HCT116 (cell line): Measurements from ENCODE around the gene JAK3. TPM values are rescaled to one million over a fixed set of nuclear protein-coding genes. Genes with fewer than 3 reads are reported as not detected.

ENCODE experiments used
- ATAC-seq: fragments of 200-7000 bp; cut with Tn5 transposase; 2 replicates; pipeline ENCODE4 v1.9.1; 2020; ENCODE audit warnings: mild to moderate bottlenecking, moderate library complexity
- BruUV-seq: library from RNA; stranded (reverse); fragments of 400-500 nt; replicated peaks from 2 replicates; lab custom pipeline; 2021; lab: Mats Ljungman, UMichigan
- CTCF ChIA-PET: fragments of 300-600 bp; sonication (Branson Sonifier 250); formaldehyde crosslinking; loops from one replicate; lab custom pipeline; 2021; ENCODE audit warnings: antibody characterized with exemption; lab: Charles Lee
- POLR2A ChIA-PET: fragments of 300-600, 350-600 bp; sonication (Branson Sonifier 250); formaldehyde crosslinking; loops from one replicate; lab custom pipeline; 2021; ENCODE audit warnings: antibody characterized with exemption; lab: Charles Lee
- RAD21 ChIA-PET, 2 experiments: fragments of 300-600 bp; sonication (Branson Sonifier 250); formaldehyde crosslinking; loops; one replicate each; lab custom pipeline; 2023; ENCODE audit warnings: low total read pairs in 2 of 2; ENCODE audit not compliant: uncharacterized antibody in 2 of 2, unreplicated experiment in 2 of 2, low non-redundant PET in 1 of 2; lab: Charles Lee
- DNase-seq: peaks from one replicate; pipeline ENCODE4 v3.0.0-alpha.2; 2010; ENCODE audit warnings: low read depth, low spot score
- H2AFZ ChIP-seq: fragments of 200-600 bp; shearing (Covaris generic), sonication (generic); 2 replicates; pipeline ENCODE4 v1.6.1; 2017; ENCODE audit warnings: low read depth, mixed run types, mixed read lengths, antibody characterized with exemption, low read length; ENCODE audit not compliant: poor library complexity, severe bottlenecking
- H3K27ac ChIP-seq: 2 replicates; pipeline ENCODE4 v1.5.1; 2012; ENCODE audit warnings: low read depth, low read length
- H3K27me3 ChIP-seq: fragments of 200-600 bp; sonication (generic); 2 replicates; pipeline ENCODE4 v1.6.1; 2016; ENCODE audit warnings: mixed run types, low read length, mixed read lengths; ENCODE audit not compliant: insufficient read depth
- H3K36me3 ChIP-seq, 2 experiments: fragments of 200-500 bp in 1 of 2; fragments of 200-600 bp in 1 of 2; sonication (Bioruptor generic) in 1 of 2; sonication (generic) in 1 of 2; 2 replicates each; pipeline versions ENCODE4 v1.5.1 to v1.6.1; 2014 to 2016; ENCODE audit warnings: low read length in 2 of 2, inconsistent platforms in 1 of 2, mixed read lengths in 1 of 2, mixed run types in 1 of 2; ENCODE audit not compliant: insufficient read depth in 2 of 2, control insufficient read depth in 1 of 2
- H3K4me1 ChIP-seq, 2 experiments: fragments of 200-600 bp in 1 of 2; sonication (generic) in 1 of 2; 2 replicates each; pipeline versions ENCODE4 v1.5.1 to v1.6.1; 2012 to 2017; ENCODE audit warnings: low read length in 2 of 2, inconsistent platforms in 1 of 2, mild to moderate bottlenecking in 1 of 2, mixed read lengths in 1 of 2, mixed run types in 1 of 2, moderate library complexity in 1 of 2; ENCODE audit not compliant: insufficient read depth in 2 of 2, control insufficient read depth in 1 of 2
- H3K4me2 ChIP-seq: fragments of 200-600 bp; sonication (generic); 2 replicates; pipeline ENCODE4 v1.6.1; 2017; ENCODE audit warnings: mixed run types, low read length, mixed read lengths
- H3K4me3 ChIP-seq, 2 experiments: fragments of 200-600 bp in 1 of 2; sonication (generic) in 1 of 2; replicated peaks in 1 of 2; 2 replicates each; pipeline ENCODE4 v1.5.1; 2011 to 2016; ENCODE audit warnings: low read length in 2 of 2, control low read depth in 1 of 2, low read depth in 1 of 2, mild to moderate bottlenecking in 1 of 2, mixed read lengths in 1 of 2, mixed run types in 1 of 2
- H3K79me2 ChIP-seq: fragments of 200-600 bp; sonication (generic); 2 replicates; pipeline ENCODE4 v1.6.1; 2017; ENCODE audit warnings: mild to moderate bottlenecking, mixed run types, low read length, moderate library complexity, mixed read lengths; ENCODE audit not compliant: insufficient read depth
- H3K9ac ChIP-seq: fragments of 200-600 bp; sonication (generic); 2 replicates; pipeline ENCODE4 v1.6.1; 2016; ENCODE audit warnings: low read length, mixed read lengths
- H3K9me2 ChIP-seq: fragments of 200-600 bp; sonication (generic), shearing (Covaris generic); 2 replicates; pipeline ENCODE4 v1.6.1; 2017; ENCODE audit warnings: mixed run types, mild to moderate bottlenecking, moderate library complexity; ENCODE audit not compliant: insufficient read depth
- H3K9me3 ChIP-seq, 2 experiments: fragments of 200-500 bp in 1 of 2; fragments of 200-600 bp in 1 of 2; sonication (Bioruptor generic) in 1 of 2; sonication (generic) in 1 of 2; 2 replicates each; pipeline ENCODE4 v1.6.1; 2014 to 2017; ENCODE audit warnings: low read length in 2 of 2, mixed read lengths in 2 of 2, inconsistent platforms in 1 of 2, low read depth in 1 of 2, mild to moderate bottlenecking in 1 of 2, mixed run types in 1 of 2, moderate library complexity in 1 of 2; ENCODE audit not compliant: control insufficient read depth in 1 of 2, insufficient read depth in 1 of 2
- H4K20me1 ChIP-seq: fragments of 200-600 bp; sonication (generic), shearing (Covaris generic); 2 replicates; pipeline ENCODE4 v1.6.1; 2017; ENCODE audit warnings: mixed run types, mild to moderate bottlenecking, moderate library complexity; ENCODE audit not compliant: insufficient read depth
- CBX3 ChIP-seq: IDR thresholded peaks from 2 replicates; pipeline ENCODE4 v1.6.1; 2012; ENCODE audit warnings: low read depth
- CEBPB ChIP-seq: IDR thresholded peaks from 2 replicates; pipeline ENCODE4 v1.6.1; 2012; ENCODE audit warnings: low read depth
- EGR1 ChIP-seq: IDR thresholded peaks from 2 replicates; pipeline ENCODE4 v1.6.1; 2012; ENCODE audit warnings: low read depth
- ELF1 ChIP-seq: IDR thresholded peaks from 2 replicates; pipeline ENCODE4 v1.6.1; 2012; ENCODE audit warnings: low read depth, borderline replicate concordance
- EZH2 ChIP-seq: fragments of 200-600 bp; sonication (generic); IDR thresholded peaks from 2 replicates; pipeline ENCODE4 v1.6.1; 2017; ENCODE audit warnings: antibody characterized with exemption, mixed run types
- EZH2phosphoT487 ChIP-seq: fragments of 200-600 bp; IDR thresholded peaks from 2 replicates; pipeline ENCODE4 v1.6.1; 2018; ENCODE audit warnings: antibody characterized with exemption, borderline replicate concordance
- FOSL1 ChIP-seq: IDR thresholded peaks from 2 replicates; pipeline ENCODE4 v1.6.1; 2012; ENCODE audit warnings: low read depth
- POLR2A ChIP-seq: IDR thresholded peaks from 2 replicates; pipeline ENCODE4 v1.7.0; 2011; ENCODE audit warnings: borderline replicate concordance; ENCODE audit not compliant: insufficient read depth, insufficient read length; ENCODE audit errors: extremely low read depth
- POLR2AphosphoS5 ChIP-seq: IDR thresholded peaks from 2 replicates; pipeline ENCODE4 v1.6.1; 2011; ENCODE audit warnings: mild to moderate bottlenecking, low read depth, low read length, moderate library complexity
- RAD21 ChIP-seq: IDR thresholded peaks from 2 replicates; pipeline ENCODE4 v1.6.1; 2012; ENCODE audit warnings: low read depth, mild to moderate bottlenecking
- REST ChIP-seq: IDR thresholded peaks from 2 replicates; pipeline ENCODE4 v1.6.1; 2012; ENCODE audit warnings: low read depth
- SRF ChIP-seq: IDR thresholded peaks from 2 replicates; pipeline ENCODE4 v1.6.1; 2012; ENCODE audit warnings: low read depth
- TCF7L2 ChIP-seq: IDR thresholded peaks from 2 replicates; pipeline ENCODE4 v1.7.0; 2011; ENCODE audit warnings: borderline replicate concordance, inconsistent platforms; ENCODE audit not compliant: insufficient read depth, insufficient read length; ENCODE audit errors: extremely low read depth
- YY1 ChIP-seq: IDR thresholded peaks from 2 replicates; pipeline ENCODE4 v1.6.1; 2011; ENCODE audit warnings: low read length, low read depth, moderate library complexity, mild to moderate bottlenecking; ENCODE audit not compliant: insufficient replicate concordance; ENCODE audit errors: extremely low read depth
- intact Hi-C: fragments of 100-400 bp; cut with micrococcal nuclease; formaldehyde crosslinking; loops from 2 replicates; pipeline ENCODE4 v1.10.0; 2022
- total RNA-seq: library from RNA; stranded (reverse); gene quantifications from one replicate; pipeline ENCODE4 v1.2.1, GENCODE V29; 2021; ENCODE audit not compliant: unreplicated experiment
- TF ChIP-seq, protein P1 (sequence below), 3 experiments: fragments of 200-600 bp in 1 of 3; sonication (generic) in 1 of 3; IDR thresholded peaks in 2 of 3; conservative IDR thresholded peaks in 1 of 3; 2 replicates each; pipeline ENCODE4 v1.5.1; 2012 to 2017; ENCODE audit warnings: low read depth in 2 of 3, low read length in 2 of 3, antibody characterized with exemption in 1 of 3, borderline replicate concordance in 1 of 3, control low read depth in 1 of 3, mild to moderate bottlenecking in 1 of 3, mixed read lengths in 1 of 3, mixed run types in 1 of 3, moderate library complexity in 1 of 3; ENCODE audit not compliant: insufficient read depth in 1 of 3

JAK3 gene
- total RNA-seq, 1 experiment from 2014 or later = 5.7 TPM

DNA sequence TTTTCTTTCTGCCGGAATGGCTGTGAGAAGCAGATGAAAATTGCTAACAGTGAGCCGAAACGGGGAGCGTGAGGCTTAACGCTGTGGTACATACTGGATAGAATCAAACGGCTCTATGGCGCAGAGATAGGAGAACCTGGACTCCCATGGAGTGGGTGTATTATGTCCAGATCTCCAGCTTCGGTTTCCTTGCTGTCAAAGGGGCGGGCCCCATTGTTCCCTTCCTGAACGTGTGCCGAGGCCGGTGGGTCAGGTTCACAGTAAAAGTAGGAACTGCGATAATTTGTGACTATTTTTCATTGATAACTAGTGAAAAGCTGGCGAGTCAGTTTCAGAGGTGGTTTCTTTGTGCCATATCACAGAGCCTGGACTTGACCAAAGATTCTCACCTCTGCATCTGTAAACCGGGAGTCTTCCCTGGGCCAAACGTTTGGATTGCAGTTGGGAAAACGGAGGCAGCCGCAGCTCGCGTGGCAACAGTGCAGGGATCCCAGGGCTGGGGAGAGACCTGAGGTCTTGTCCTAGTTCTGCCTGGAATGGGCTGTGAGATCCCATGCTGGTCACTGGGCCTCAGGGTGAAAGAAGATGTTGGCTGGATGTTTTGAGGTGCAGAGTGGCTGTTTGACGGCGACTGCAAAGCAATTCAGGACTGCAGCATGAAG is 12.7 kb upstream of the JAK3 start (continued):
- TF ChIP-seq CBX3 = no peak
- no peak for TF ChIP-seq SRF
- TF ChIP-seq EZH2phosphoT487 = no peak
- no peak for TF ChIP-seq REST

DNA sequence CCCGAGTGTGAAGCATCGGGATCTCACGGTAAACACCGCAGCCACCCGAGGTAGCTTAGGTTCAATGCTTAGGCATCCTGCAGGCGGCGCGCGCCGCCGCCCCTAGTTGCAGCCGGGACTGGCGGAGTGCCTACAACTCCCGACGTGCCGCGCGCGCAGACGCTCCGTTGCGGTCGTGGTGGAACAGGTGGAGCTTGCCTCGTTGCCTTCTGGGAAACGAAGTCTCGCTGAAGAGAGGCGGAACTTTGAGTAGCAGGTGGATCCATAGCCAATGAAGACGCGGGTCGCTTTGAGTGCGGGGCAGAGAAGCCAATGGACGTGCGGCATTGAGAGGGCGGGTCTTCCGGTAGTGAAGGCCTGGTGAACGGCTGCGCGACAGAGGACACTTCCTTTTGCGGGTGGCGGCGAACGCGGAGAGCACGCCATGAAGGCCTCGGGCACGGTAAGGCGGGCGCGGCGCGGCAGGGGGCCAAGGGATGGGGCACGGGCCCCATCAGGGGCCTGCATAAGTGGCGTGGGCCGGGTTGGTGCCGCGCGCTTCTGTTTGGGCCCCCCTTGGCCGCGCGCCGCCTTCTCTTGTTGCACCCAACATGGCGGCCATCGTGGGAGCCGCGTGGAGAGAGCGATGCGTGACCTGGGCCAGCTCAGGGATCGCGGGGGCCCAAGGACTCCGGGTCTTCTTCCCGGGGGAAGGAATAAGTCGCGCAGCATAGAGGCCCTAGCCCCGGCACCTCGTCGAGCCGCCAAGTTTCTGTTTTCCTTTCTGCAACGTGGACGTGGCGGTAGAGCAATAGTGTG is 11.9 kb upstream of the JAK3 start, which contains the start of gene RPL18A:
TSS of gene RPL18A (plus strand) at position 378 of the 798 bp plus-strand sequence. CDS start at position 425, 47 bp downstream.
- Histone ChIP-seq H3K9me2 (no peaks in the 10 kb centered on the region), H3K27me3 (no peaks in the 10 kb centered on the region), H3K9ac (peak within 1 kb of the TSS; percentile 100), H2AFZ (no peak within 1 kb of the TSS), H3K79me2 (peaks cover 41% of the 10 kb centered on the region), H3K27ac (peak within 1 kb of the TSS; percentile 84), H3K4me3 (peak within 1 kb of the TSS; percentile 82 to 93), H3K4me2 (peak within 1 kb of the TSS; percentile 92), H3K4me1 (peaks cover 30 to 54% of the 10 kb centered on the region in 2 experiments), H3K9me3 (no peaks in the 10 kb centered on the region), H4K20me1 (peaks cover 17% of the 10 kb centered on the region; the same call in 1 of the 2 replicates), H3K36me3 (peaks cover 20 to 46% of the 10 kb centered on the region in 2 experiments)
- ChIA-PET RAD21 (interaction anchor here (0.6 to 1.5 kb wide), 9 partner anchors 10 to 171 kb away, joined by 3 to 15 read pairs (median 5); partner anchors contain the start of gene CCDC124 (in 2 of the 2)), CTCF (interaction anchor here (0.6 to 2.2 kb wide), 19 partner anchors 8 to 474 kb away, joined by 3 to 73 read pairs (median 5); partner anchors contain the start of genes B3GNT3 and CCDC124), POLR2A (interaction anchor here (0.6 to 2.2 kb wide), 38 partner anchors 8 to 524 kb away, joined by 3 to 61 read pairs (median 4); partner anchors contain the start of genes B3GNT3, CCDC124, MVB12A and SLC5A5)
- DNase-seq (peak; percentile 100), ATAC-seq (peak; percentile 87)
- intact Hi-C loops = loop anchor here (1.0 to 5.0 kb wide), 4 partner anchors 73 to 462 kb away; no protein-coding TSS in a partner anchor
- no TSS peak for BruUV-seq
- TF ChIP-seq CBX3 (no peak), TCF7L2 (no peak), CEBPB (no peak), EZH2phosphoT487 (no peak), FOSL1 (no peak), SRF (no peak; the same call in 1 of the 2 replicates), RAD21 (peak; percentile 91), ELF1 (no peak; the same call in 1 of the 2 replicates), POLR2A (peak; percentile 43), YY1 (peak; percentile 85), EZH2 (no peak), POLR2AphosphoS5 (peak; percentile 94), EGR1 (no peak)
- TF ChIP-seq, protein P1, sequence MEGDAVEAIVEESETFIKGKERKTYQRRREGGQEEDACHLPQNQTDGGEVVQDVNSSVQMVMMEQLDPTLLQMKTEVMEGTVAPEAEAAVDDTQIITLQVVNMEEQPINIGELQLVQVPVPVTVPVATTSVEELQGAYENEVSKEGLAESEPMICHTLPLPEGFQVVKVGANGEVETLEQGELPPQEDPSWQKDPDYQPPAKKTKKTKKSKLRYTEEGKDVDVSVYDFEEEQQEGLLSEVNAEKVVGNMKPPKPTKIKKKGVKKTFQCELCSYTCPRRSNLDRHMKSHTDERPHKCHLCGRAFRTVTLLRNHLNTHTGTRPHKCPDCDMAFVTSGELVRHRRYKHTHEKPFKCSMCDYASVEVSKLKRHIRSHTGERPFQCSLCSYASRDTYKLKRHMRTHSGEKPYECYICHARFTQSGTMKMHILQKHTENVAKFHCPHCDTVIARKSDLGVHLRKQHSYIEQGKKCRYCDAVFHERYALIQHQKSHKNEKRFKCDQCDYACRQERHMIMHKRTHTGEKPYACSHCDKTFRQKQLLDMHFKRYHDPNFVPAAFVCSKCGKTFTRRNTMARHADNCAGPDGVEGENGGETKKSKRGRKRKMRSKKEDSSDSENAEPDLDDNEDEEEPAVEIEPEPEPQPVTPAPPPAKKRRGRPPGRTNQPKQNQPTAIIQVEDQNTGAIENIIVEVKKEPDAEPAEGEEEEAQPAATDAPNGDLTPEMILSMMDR (IDR thresholded peaks at IDR 0.05 in 2 of 3, conservative IDR thresholded peaks at IDR 0.05 in 1 of 3; ENCODE audit: borderline replicate concordance in 1 of 3, insufficient read depth in 1 of 3, low read depth in 2 of 3, low read length in 2 of 3) = peak; percentile 70 to 87 (median 78)
